ENCODE results near the gene ACP1. TPM values are rescaled to one million over a fixed set of nuclear protein-coding genes. Genes with fewer than 3 reads are reported as not detected.
"Not testable (repeated sequence)": the region's sequence is repeated elsewhere in the genome, so short reads cannot be mapped to it uniquely, and the experiment has no call there.

ACP1 gene
- total and polyA plus RNA-seq, 5 donors from 2014 or later: 77.2 to 175 (median 166) TPM

- no peaks in the 10 kb centered on the region for H3K27me3 ChIP-seq (ENCODE audit: control insufficient read depth, insufficient read depth, low read length)
- DNase-seq (no peak), ATAC-seq (ENCODE audit: low read depth in 2 of 2) (no peak)
- H3K4me3 ChIP-seq (ENCODE audit: low read depth, low read length): no peak overlapping the region
- H3K36me3 Mint-ChIP-seq: no peaks in the 10 kb centered on the region
- peaks cover 0 to 2% (median 0%) of the 10 kb centered on the region in 7 donors for H3K9me3 Mint-ChIP-seq
- H3K9me3 ChIP-seq (ENCODE audit: control insufficient read depth in 2 of 2, low read length in 2 of 2): no peaks in the 10 kb centered on the region
- no peaks in the 10 kb centered on the region for H3K36me3 ChIP-seq (ENCODE audit: control insufficient read depth, insufficient read depth, low read length)
- H3K27ac Mint-ChIP-seq: no peak overlapping the region
- peaks cover 5% of the 10 kb centered on the region for H3K27me3 Mint-ChIP-seq
- no peak overlapping the region for H3K4me3 Mint-ChIP-seq
- no peaks in the 10 kb centered on the region for H3K4me1 Mint-ChIP-seq
- H3K27ac ChIP-seq (ENCODE audit: insufficient read depth, low read length, poor library complexity, severe bottlenecking): no peak overlapping the region
- H3K4me1 ChIP-seq (ENCODE audit: control insufficient read depth, insufficient read depth, low read length, poor library complexity, severe bottlenecking): no peaks in the 10 kb centered on the region
Observed at GRCh38 chr2:309148-309953, 44.6 kb downstream of the ACP1 start.

GRCh38 chr2:309954-310510 lies 45.3 kb downstream of the ACP1 start:
- peaks cover 0 to 2% (median 0%) of the 10 kb centered on the region in 7 donors for H3K9me3 Mint-ChIP-seq

GRCh38 chr2:310994-311393 lies 46.2 kb downstream of the ACP1 start:
- Histone ChIP-seq H3K27ac (ENCODE audit: insufficient read depth, low read length, poor library complexity, severe bottlenecking) (no peak overlapping the region), H3K4me1 (ENCODE audit: control insufficient read depth, insufficient read depth, low read length, poor library complexity, severe bottlenecking) (no peaks in the 10 kb centered on the region), H3K4me3 (ENCODE audit: low read depth, low read length) (no peak overlapping the region), H3K27me3 (ENCODE audit: control insufficient read depth, insufficient read depth, low read length) (no peaks in the 10 kb centered on the region), H3K36me3 (ENCODE audit: control insufficient read depth, insufficient read depth, low read length) (no peaks in the 10 kb centered on the region), H3K9me3 (ENCODE audit: control insufficient read depth in 2 of 2, low read length in 2 of 2) (no peaks in the 10 kb centered on the region)
- peaks cover 7% of the 10 kb centered on the region for H3K27me3 Mint-ChIP-seq
- ATAC-seq (ENCODE audit: low read depth in 2 of 2) (no peak), DNase-seq (no peak)
- peaks cover 0 to 2% (median 0%) of the 10 kb centered on the region in 7 donors for H3K9me3 Mint-ChIP-seq
- no peaks in the 10 kb centered on the region for H3K4me1 Mint-ChIP-seq
- no peaks in the 10 kb centered on the region for H3K36me3 Mint-ChIP-seq
- no peak overlapping the region for H3K27ac Mint-ChIP-seq
- no peak overlapping the region for H3K4me3 Mint-ChIP-seq

More at GRCh38 chr2:309954-310510, 45.3 kb downstream of the ACP1 start:
- H3K27me3 ChIP-seq (ENCODE audit: control insufficient read depth, insufficient read depth, low read length): no peaks in the 10 kb centered on the region
- ATAC-seq (ENCODE audit: low read depth in 2 of 2) (no peak), DNase-seq (no peak)
- Mint-ChIP-seq H3K27ac (no peak overlapping the region), H3K27me3 (peaks cover 5% of the 10 kb centered on the region), H3K4me3 (no peak overlapping the region), H3K36me3 (no peaks in the 10 kb centered on the region), H3K4me1 (no peaks in the 10 kb centered on the region)
- no peaks in the 10 kb centered on the region for H3K36me3 ChIP-seq (ENCODE audit: control insufficient read depth, insufficient read depth, low read length)
- no peaks in the 10 kb centered on the region for H3K4me1 ChIP-seq (ENCODE audit: control insufficient read depth, insufficient read depth, low read length, poor library complexity, severe bottlenecking)
- H3K27ac ChIP-seq (ENCODE audit: insufficient read depth, low read length, poor library complexity, severe bottlenecking): no peak overlapping the region
- no peaks in the 10 kb centered on the region for H3K9me3 ChIP-seq (ENCODE audit: control insufficient read depth in 2 of 2, low read length in 2 of 2)
- H3K4me3 ChIP-seq (ENCODE audit: low read depth, low read length): no peak overlapping the region

- Histone ChIP-seq H3K9me3 (ENCODE audit: control insufficient read depth in 2 of 2, low read length in 2 of 2) (no peaks in the 10 kb centered on the region), H3K4me1 (ENCODE audit: control insufficient read depth, insufficient read depth, low read length, poor library complexity, severe bottlenecking) (no peaks in the 10 kb centered on the region), H3K27me3 (ENCODE audit: control insufficient read depth, insufficient read depth, low read length) (no peaks in the 10 kb centered on the region), H3K36me3 (ENCODE audit: control insufficient read depth, insufficient read depth, low read length) (no peaks in the 10 kb centered on the region), H3K4me3 (ENCODE audit: low read depth, low read length) (no peak overlapping the region), H3K27ac (ENCODE audit: insufficient read depth, low read length, poor library complexity, severe bottlenecking) (no peak overlapping the region)
- peaks cover 0 to 2% (median 0%) of the 10 kb centered on the region in 7 donors for H3K9me3 Mint-ChIP-seq
- H3K27ac Mint-ChIP-seq: peak overlapping the region in 1 of 3 donors; percentile 48
- no peak overlapping the region for H3K4me3 Mint-ChIP-seq
- H3K27me3 Mint-ChIP-seq: peaks cover 11% of the 10 kb centered on the region
- H3K36me3 Mint-ChIP-seq: no peaks in the 10 kb centered on the region
- DNase-seq (no peak), ATAC-seq (ENCODE audit: low read depth in 2 of 2) (no peak)
- peaks cover 0 to 12% (median 4%) of the 10 kb centered on the region in 4 donors for H3K4me1 Mint-ChIP-seq
Observed at GRCh38 chr2:313991-314390, 49.2 kb downstream of the ACP1 start.

- no peak for ATAC-seq (ENCODE audit: low read depth in 2 of 2)
- H3K4me3 Mint-ChIP-seq: no peak overlapping the region
- H3K27ac Mint-ChIP-seq: no peak overlapping the region
- Histone ChIP-seq H3K4me3 (ENCODE audit: low read depth, low read length) (no peak overlapping the region), H3K4me1 (ENCODE audit: control insufficient read depth, insufficient read depth, low read length, poor library complexity, severe bottlenecking) (no peaks in the 10 kb centered on the region), H3K36me3 (ENCODE audit: control insufficient read depth, insufficient read depth, low read length) (no peaks in the 10 kb centered on the region), H3K27me3 (ENCODE audit: control insufficient read depth, insufficient read depth, low read length) (no peaks in the 10 kb centered on the region), H3K9me3 (ENCODE audit: control insufficient read depth in 2 of 2, low read length in 2 of 2) (no peaks in the 10 kb centered on the region), H3K27ac (ENCODE audit: insufficient read depth, low read length, poor library complexity, severe bottlenecking) (no peak overlapping the region)
- DNase-seq: no peak
- H3K4me1 Mint-ChIP-seq: peaks cover 0 to 12% (median 4%) of the 10 kb centered on the region in 4 donors
- H3K36me3 Mint-ChIP-seq: no peaks in the 10 kb centered on the region
- peaks cover 11% of the 10 kb centered on the region for H3K27me3 Mint-ChIP-seq
- peaks cover 0 to 1% (median 0%) of the 10 kb centered on the region in 7 donors for H3K9me3 Mint-ChIP-seq
Observed at GRCh38 chr2:314561-315336, 50.0 kb downstream of the ACP1 start.

- H3K9me3 Mint-ChIP-seq; H3K9me3 ChIP-seq (ENCODE audit: control insufficient read depth in 2 of 2, low read length in 2 of 2); DNase-seq; H3K27me3 ChIP-seq (ENCODE audit: control insufficient read depth, insufficient read depth, low read length); H3K36me3 Mint-ChIP-seq; H3K4me3 ChIP-seq (ENCODE audit: low read depth, low read length); H3K4me3 Mint-ChIP-seq; H3K4me1 ChIP-seq (ENCODE audit: control insufficient read depth, insufficient read depth, low read length, poor library complexity, severe bottlenecking); ATAC-seq (ENCODE audit: low read depth in 2 of 2); H3K27ac ChIP-seq (ENCODE audit: insufficient read depth, low read length, poor library complexity, severe bottlenecking); H3K27ac Mint-ChIP-seq; H3K36me3 ChIP-seq (ENCODE audit: control insufficient read depth, insufficient read depth, low read length): not testable (repeated sequence)
- Mint-ChIP-seq H3K4me1 (peaks cover 0 to 12% (median 4%) of the 10 kb centered on the region in 4 donors), H3K27me3 (peaks cover 11% of the 10 kb centered on the region)
Observed at GRCh38 chr2:315925-316324, 51.2 kb downstream of the ACP1 start.

GRCh38 chr2:316381-316780 lies 51.6 kb downstream of the ACP1 start:
- peaks cover 0 to 12% (median 4%) of the 10 kb centered on the region in 4 donors for H3K4me1 Mint-ChIP-seq
- H3K27ac ChIP-seq (ENCODE audit: insufficient read depth, low read length, poor library complexity, severe bottlenecking): no peak overlapping the region
- no peaks in the 10 kb centered on the region for H3K27me3 ChIP-seq (ENCODE audit: control insufficient read depth, insufficient read depth, low read length)
- no peaks in the 10 kb centered on the region for H3K36me3 ChIP-seq (ENCODE audit: control insufficient read depth, insufficient read depth, low read length)
- no peaks in the 10 kb centered on the region for H3K9me3 ChIP-seq (ENCODE audit: control insufficient read depth in 2 of 2, low read length in 2 of 2)
- H3K9me3 Mint-ChIP-seq: peaks cover 0 to 1% (median 0%) of the 10 kb centered on the region in 7 donors
- H3K27ac Mint-ChIP-seq: no peak overlapping the region
- no peak overlapping the region for H3K4me3 ChIP-seq (ENCODE audit: low read depth, low read length)
- ATAC-seq (ENCODE audit: low read depth in 2 of 2) (no peak), DNase-seq (no peak)
- no peaks in the 10 kb centered on the region for H3K4me1 ChIP-seq (ENCODE audit: control insufficient read depth, insufficient read depth, low read length, poor library complexity, severe bottlenecking)
- no peak overlapping the region for H3K4me3 Mint-ChIP-seq
- H3K27me3 Mint-ChIP-seq: peaks cover 11% of the 10 kb centered on the region
- no peaks in the 10 kb centered on the region for H3K36me3 Mint-ChIP-seq
